ENCODE measurements around the gene SEL1L2.
"Not testable (repeated sequence)": the region's sequence is repeated elsewhere in the genome, so short reads cannot be mapped to it uniquely, and the experiment has no call there.

SEL1L2 gene, protein sequence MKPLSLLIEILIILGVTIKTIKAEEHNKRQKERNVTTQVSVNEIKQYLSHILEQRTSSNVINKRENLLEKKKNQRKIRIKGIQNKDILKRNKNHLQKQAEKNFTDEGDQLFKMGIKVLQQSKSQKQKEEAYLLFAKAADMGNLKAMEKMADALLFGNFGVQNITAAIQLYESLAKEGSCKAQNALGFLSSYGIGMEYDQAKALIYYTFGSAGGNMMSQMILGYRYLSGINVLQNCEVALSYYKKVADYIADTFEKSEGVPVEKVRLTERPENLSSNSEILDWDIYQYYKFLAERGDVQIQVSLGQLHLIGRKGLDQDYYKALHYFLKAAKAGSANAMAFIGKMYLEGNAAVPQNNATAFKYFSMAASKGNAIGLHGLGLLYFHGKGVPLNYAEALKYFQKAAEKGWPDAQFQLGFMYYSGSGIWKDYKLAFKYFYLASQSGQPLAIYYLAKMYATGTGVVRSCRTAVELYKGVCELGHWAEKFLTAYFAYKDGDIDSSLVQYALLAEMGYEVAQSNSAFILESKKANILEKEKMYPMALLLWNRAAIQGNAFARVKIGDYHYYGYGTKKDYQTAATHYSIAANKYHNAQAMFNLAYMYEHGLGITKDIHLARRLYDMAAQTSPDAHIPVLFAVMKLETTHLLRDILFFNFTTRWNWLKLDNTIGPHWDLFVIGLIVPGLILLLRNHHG

DNA sequence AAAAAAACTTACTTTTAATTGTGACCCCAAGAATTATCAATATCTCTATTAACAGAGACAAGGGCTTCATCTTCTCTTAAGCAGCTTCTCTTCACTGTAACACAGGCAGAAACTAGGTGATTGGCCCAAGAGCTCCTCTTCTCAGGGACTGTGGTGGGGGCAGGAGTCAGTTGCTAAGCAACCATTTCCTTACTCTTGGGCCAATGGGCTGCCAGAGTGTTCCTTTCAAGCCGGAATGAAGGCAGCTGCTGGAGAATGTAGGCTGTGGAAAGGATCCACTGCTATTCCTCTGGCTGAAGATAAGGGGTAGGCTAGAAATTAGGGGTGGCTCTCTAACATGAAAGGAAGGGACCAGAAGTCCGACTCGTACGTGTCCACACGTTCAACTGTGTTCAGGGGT is at the start of gene SEL1L2:
TSS of gene SEL1L2 (minus strand) at position 150 of the 400 bp plus-strand sequence. CDS start at position 70, 80 bp downstream.
- DNase-seq (ENCODE audit: low read depth in 2 of 2): no peak

DNA sequence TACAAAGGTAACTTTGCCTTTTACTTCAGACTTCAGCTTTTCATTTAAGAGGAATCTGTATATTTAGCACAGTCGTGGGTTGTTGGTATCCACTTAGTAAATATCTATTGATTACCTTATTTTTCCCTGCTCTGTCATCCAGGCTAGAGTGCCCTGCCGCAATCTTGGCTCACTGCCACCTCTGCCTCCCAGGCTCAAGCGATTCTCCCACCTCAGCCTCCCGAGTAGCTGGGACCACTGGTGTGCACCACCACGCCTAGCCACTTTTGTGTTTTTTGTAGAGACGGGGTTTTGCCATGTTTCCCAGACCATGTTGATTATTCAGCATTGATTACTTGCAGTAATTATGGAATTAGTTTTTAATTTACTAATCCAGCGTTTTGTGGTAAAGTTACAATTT is 46.2 kb upstream of the SEL1L2 start:
- DNase-seq (ENCODE audit: low read depth in 2 of 2): no peak

DNA sequence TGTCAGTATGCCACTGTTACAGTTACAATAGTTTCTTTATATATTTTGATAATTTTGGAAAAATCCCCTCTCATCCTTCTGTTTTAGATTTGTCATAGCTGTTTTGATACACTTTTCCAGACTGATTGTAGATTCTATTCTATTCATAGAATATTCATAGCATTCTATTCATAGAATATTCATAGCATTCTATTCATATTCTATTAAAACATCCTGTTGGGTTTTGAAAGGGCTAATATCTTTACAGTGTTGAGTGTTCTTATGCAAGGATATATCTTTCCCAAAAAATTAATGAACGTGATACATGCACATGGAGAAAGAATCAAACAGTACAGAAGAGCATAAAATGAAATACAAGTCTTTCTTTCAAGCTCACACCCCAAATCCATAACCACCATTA is 42.9 kb upstream of the SEL1L2 start:
- no peak for DNase-seq (ENCODE audit: low read depth in 2 of 2)

DNA sequence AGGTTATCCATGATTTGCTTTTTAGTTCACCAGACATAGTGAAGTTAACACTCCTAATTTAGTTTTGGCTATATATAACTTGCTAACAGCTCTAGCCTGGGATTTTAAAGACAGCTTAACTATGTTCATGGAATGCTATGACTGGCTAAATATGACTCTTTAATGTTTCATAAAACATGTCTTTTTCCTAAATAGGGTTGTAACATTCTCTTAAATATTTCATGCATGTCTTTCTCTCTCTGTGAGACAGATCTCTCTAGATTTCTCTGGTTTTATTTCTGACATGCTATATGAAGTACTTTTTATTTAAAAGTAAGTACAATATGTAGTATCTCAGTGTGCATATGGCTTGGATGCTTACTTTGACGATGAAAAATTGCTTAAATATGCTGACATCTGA is 40.6 kb upstream of the SEL1L2 start:
- no peak for DNase-seq (ENCODE audit: low read depth in 2 of 2)

DNA sequence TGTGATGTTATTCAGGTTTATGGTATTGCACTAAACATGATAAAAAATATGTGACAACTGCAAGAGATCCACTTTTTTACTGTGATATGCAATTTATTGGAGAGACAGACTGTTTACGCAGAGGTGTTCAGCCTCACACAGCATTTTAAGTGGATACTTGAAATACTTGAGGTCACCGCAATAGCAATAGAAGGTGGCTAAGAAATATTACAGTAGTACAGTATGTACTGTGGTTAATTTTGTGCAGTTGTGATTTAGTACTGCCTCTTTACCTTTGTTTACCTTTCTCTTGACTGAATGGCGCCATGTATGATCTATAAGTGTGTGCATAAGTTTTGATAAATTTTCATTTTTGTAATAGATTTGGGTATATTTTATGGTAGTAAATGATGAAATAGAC is 22.3 kb upstream of the SEL1L2 start:
- no peak for DNase-seq (ENCODE audit: low read depth in 2 of 2)

DNA sequence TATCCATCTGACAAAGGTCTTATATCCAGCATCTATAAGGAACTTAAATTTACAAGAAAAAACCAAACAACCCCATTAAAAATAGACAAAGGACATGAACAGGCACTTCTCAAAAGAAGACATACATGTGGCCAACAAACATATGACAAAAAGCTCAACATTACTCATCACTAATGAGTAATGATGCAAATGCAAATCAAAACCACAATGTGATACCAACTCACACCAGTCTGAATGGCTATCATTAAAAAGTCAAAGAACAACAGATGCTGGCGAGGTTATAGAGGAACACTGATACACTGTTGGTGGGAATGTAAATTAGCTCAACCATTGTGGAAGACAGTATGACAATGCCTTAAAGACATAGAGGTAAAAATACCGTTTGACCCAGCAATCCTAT is 18.8 kb upstream of the SEL1L2 start:
- no peak for DNase-seq (ENCODE audit: low read depth in 2 of 2)

DNA sequence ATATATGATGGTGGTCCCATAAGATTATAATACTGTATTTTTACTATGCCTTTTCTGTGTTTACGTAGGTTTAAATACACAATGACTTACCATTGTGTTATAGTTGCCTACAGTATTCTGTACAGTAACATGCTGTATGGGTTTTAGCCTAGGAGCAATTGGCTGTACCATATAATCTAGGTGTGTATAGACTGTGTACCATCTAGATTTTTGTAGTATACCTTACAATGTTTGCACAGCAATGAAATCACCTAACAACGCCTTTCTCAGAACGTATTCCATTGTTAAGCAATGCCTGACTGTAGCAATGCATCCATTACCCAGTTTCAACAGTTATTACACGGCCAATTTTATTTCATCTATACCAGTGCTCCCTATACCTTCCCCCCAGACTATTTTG is 15.6 kb upstream of the SEL1L2 start:
- no peak for DNase-seq (ENCODE audit: low read depth in 2 of 2)

DNA sequence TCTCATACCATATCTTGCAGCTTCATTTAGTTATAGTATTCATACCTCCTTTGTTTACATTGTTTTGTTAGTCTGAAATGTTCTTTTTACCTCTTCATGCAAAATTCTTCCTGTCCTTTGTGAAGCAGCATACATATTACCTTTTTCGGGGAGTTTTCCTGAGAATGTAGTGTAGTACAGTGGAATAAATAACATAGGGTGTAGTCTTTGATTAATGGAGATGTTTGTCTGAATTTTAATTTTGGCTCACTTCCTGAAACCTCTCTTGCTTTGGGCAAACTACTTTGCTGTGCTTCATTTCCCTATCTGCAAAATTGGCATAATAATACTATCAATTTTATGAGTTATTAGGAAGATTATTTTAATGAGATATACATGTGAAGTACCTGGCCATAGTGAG is 10.5 kb upstream of the SEL1L2 start:
- DNase-seq (ENCODE audit: low read depth in 2 of 2): no peak

DNA sequence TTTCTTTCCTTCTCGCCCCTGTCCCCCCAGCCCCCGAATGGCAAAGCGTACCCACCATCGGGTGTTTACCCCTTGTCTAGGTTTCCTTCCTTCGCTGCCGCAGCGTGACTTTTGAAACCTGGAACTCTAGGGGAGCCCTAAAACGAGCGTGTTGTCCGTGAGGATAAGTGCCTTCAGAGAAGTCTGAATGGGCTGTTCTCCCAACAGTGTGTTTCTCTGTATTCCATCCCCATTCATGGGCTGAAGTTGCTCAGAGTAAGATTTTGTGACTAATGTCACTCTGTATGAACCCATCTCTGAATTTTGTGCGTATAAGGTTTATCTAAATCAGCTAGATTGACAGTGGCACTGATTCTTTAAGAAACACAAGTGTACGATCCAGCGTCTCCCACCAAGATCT is 5.9 kb upstream of the SEL1L2 start:
- no peak for DNase-seq (ENCODE audit: low read depth in 2 of 2)

DNA sequence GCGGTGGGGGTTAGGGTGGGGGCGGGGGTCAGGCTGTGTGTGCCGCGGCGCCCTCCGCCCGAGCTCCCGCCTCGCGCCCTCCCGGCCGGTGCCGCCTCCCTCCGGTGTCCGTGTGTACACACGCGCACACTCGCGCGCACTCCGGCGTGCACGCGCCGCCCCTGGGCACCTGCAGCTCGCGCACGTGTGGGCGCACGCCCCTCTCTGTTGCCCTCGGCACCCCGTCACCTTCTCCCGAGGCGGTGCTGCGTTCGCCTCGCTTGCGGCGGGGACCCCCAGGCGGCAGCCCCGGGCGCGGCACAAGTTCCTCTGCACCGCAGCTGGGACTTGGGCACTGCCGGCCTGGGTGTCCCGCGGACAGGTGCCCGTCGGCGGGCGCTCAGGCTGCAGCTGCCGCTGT is 5.4 kb upstream of the SEL1L2 start:
- DNase-seq (ENCODE audit: low read depth in 2 of 2): no peak

DNA sequence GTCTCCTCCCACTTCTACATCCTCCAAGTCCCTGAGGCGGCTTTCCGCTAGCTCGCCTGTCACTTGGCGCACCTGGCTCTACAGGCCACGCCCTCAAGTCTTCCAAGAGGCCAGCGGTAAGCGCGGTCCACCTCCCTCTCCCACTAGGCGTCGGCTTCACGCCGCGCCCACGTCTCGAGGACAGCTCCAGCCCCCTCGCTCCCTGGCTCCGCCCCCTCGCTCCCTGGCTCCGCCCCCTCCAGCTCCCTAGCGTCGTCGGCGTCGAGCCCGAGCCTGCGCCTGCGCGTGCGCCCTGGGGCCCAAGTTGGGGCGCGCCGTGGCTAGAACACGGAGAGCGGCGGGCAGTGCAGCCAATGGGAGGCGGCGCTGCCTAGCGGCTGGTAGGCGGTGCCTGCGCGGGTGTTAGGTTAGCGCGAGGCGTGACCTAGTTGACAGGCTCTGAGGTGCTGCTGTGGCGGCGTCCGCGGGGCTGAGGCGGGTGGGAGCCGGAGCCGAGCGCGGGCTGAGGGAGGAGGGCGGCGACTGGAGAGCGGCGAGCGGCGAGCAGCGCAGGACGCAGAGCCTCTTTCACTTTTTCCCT is 4.8 kb upstream of the SEL1L2 start, which contains the start of gene MACROD2:
TSS of gene MACROD2 (plus strand) at position 431 of the 580 bp plus-strand sequence.
- DNase-seq (ENCODE audit: low read depth in 2 of 2): peak; percentile 5 to 31

DNA sequence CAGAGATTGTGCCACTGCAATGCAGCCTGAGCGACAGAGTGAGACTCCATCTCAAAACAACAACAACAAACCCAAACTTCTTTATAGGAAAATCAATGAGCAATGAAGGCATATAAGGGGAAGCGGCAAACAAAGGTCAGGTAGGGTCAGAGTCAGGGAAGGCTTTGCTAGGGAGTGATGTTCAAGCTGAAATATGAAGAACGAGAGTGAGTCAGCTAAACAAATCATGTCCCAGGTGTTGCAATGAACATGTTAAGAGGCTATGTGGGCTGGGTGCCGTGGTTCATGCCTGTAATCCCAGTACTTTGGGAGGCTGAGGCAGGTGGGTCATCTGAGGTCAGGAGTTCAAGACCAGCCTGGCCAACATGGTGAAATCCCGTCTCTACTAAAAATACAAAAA is 1.5 kb upstream of the SEL1L2 start:
- not testable (repeated sequence) for DNase-seq (ENCODE audit: low read depth in 2 of 2)

DNA sequence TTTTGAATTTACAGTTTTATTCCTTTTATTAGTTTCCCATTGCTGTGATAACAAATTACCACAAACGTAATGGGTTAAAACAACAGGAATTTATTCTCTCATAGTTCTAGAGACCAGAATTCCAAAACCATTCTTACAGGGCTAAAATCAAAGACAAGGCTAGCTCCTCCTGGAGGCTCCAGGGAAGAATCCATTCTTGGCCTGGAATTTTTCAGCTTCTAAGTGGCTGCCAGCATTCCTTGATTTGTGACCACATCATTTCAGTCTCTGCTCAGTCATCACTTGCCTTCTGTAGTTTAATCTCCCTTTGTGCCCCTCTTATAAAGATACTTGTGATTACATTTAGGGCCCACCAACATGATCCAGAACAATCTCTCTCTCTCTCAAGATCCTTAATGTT is 897 bp upstream of the SEL1L2 start:
- DNase-seq (ENCODE audit: low read depth in 2 of 2): no peak

DNA sequence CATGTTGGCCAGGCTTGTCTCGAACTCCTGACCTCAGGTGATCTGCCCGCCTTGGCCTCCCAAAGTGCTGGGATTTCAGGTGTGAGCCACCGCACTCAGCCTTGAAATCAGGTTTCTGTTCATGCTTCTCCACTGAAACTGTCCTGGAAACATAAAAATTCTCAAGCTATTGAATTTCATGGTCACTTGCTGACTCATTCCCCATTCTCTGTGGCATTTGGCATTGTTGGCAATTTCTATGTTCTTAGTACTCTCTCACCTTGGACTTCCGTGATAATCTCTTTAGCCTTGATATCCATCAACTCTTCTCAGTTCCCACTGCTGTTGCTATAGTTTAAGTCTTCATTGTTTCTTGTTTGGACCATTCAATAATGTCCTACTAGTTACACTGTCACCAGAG is 6.2 kb downstream of the SEL1L2 start:
- no peak for DNase-seq (ENCODE audit: low read depth in 2 of 2)

DNA sequence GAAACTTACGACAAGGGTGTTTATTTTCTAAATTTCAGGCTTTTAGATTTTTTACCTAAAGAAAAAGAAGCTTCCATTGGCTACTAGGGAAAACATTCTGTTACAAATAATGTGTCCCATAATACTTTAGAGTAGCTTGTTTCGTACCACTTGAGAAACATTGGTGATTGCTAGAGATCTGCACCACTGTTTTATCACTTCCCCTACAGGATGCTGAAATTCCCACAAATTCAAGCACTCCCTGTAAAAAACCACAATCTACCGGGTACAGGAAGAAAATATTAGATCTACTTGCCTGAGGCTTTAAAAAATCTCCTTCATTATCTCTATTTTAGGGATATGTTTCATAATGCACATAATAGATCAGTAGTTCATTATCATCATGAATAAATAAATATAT is 29.9 kb downstream of the SEL1L2 start:
- DNase-seq (ENCODE audit: low read depth in 2 of 2): no peak

DNA sequence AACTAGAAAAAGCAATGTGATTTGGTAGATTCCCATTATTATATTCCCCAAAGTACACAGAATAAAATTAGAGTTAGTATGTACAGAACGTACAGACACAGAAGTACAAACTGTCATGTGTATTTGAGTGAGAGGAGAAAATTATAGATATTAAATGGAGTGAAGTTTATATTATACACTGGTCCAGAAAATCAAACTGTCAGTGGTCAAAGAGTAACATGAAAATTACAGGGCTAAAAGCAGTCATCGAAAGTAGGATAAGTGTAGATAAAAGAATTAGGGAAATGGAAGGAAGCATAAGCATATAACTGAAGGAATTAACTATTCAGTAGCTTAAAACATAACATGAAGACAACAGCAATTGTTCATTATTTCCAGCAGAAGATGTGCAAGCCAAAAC is 30.3 kb downstream of the SEL1L2 start:
- no peak for DNase-seq (ENCODE audit: low read depth in 2 of 2)

DNA sequence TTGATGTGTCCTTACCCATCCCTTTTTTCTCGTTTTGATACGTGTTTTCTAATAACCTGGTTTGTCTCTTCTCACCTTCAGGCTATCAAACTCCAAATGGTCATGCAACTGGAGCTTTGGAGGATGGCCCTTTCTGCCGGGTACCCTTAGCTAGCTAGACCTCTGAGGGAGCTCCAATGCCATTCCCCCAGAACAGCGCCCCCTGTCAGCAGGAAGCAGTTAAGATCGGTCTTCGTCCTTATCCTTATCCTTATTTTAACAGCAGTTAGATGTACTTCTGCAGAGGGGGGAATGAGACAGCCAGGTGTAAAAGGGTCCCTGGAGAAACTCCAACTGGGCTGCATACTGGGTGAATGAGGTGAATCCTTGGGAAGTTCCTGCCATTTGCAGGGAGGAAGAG is 37.2 kb downstream of the SEL1L2 start:
- no peak for DNase-seq (ENCODE audit: low read depth in 2 of 2)

DNA sequence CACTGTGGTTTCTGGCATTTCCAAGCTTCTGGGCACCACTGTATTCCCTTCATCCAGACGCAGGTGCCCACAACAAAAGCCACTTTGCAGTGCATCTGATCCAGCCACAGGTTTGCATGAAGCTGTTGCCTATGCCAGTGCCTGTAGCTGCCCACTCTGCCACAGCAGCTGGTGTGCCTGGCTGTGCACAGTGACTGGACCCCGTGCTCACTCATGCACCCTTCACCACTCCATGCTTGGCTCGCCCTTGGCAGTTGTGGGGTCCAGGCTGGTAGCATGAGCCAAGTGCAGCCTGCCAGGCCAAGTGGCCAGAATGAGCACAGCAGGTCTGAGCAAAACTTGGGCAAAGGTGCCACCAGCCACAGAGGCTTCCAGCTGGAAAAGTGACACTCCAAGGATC is 42.7 kb downstream of the SEL1L2 start:
- DNase-seq (ENCODE audit: low read depth in 2 of 2): no peak

DNA sequence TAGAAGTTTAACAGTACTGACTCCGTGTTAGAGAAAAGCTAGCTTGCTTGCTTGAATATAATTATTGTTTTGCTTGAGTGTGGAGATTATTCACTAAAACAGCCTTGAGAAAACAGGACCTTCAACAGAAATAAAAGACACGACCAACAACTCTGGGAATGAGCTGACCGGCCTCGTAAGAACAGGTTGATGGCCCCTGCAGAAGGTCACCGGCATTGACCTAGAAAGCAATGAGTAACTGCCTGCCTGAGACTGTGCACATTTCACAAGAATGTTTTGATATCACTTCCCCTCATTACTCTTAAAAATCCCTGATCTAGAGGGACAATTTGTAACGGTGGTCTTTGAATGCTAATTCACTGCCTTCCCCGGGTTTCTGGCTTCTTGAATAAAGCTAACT is 49.4 kb downstream of the SEL1L2 start:
- DNase-seq (ENCODE audit: low read depth in 2 of 2): no peak

DNA sequence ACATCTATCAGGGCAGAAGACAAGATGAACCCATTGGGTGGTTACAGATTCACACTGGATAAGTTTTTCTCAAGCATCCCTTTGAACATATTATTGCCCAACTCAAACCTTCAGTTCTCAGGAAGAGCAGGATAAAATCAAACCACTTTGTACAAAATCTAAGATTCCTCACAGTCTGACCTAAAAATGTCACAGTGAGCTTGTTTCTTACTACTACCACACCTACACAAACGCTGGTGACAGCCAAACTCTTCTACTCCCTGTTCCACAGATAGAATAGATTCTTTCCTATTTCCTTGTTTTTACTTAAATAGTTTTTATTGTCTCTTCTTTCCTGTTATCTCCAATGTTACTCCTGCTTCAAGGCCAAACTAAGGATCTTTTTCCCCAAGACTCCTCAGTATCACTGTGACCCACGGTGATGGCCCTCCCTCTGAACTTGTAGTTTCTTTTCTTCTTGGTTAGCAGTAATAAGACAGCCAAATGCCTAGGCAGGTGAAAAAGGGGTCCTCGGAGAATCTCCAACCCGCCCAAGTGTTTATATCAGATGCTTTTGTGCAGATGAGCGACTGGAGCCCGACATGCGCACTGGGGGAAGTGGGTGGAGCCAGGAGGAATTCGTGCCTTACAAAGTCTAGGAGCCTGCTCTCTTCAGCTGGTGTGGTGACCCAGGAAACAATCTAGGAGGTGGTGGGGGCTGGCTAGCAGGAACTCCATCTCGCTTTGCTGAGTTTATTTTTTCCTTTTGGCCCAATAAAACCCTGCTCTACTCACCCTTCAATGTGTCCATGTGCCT is 53.4 kb downstream of the SEL1L2 start:
- DNase-seq (ENCODE audit: low read depth in 2 of 2): no peak

DNA sequence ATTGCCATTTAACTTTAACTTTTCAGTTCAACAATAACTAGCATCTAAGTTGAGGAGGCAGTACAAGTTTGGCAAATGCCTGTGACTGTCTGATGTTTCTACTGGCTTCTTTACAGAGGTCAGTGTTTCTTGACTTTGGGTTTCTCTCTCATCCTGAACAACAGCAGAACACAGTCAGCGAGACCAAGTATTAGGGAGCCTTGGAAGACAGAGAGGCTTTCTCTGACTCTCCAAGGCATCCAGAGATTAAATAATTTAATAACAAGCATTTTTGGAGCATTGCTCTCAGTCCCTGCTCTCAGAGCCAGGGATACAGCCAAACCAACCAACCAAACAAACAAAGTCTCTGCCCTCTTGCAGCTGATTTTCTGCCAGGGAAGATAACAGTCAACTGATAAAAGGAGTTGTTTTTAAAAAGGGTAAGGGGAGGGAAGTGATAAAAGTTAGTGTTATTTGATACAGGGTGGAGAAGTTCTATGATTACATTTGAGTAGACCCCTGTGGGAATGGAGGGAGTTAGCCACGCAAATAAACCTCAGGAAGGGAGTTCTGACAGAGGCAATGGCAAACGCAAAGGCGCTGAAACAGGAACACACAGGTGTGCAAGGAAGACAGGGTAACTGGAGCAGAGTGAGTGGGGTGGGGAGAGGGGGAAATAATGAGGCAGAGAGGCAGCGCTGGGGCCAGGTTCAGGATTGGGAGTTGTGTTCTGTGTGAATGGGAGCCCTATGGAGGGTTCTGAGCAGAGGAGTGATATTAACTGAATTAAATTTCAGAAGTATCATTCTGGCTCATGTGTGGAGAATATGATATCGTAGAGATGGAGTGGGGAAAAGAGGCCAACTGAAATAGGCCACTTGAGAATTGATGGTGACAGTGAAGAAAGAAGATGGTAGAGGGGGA is 55.2 kb downstream of the SEL1L2 start:
- no peak for DNase-seq (ENCODE audit: low read depth in 2 of 2)
